Lower leg skin (tissue), 3 donors: ENCODE results near the gene DGKA.

Experiments
- POLR2A ChIP-seq, 2 donors: fragments of 450-650 bp; IDR thresholded peaks; one replicate each; pipeline ENCODE4 v1.6.1; 2016 to 2017; ENCODE audit warnings: antibody characterized with exemption in 2 of 2, mild to moderate bottlenecking in 1 of 2, moderate library complexity in 1 of 2
- TF ChIP-seq, protein P1 (sequence below), 3 donors: fragments of 450-650 bp; IDR thresholded peaks; one replicate each; pipeline ENCODE4 v1.5.1; 2016; ENCODE audit warnings: antibody characterized with exemption in 3 of 3, mild to moderate bottlenecking in 3 of 3, moderate library complexity in 2 of 3

DNA sequence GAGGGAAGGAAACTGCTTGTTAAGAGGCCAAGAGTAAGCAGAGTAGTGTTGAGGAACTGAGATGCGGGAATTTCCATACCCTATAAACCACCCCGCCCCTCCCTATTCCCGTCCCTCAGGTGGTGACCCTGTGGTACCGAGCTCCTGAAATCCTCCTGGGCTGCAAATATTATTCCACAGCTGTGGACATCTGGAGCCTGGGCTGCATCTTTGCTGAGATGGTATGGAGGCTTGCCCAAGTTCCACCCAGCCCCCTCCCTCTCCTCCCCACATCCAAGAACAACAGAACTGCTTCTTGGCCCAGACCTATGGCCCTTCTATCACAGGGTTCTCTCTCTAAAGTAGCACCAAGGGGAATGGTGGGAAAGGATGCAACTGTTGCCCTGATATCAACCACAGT lies 38.4 kb downstream of the DGKA start:
- TF ChIP-seq, protein P1, sequence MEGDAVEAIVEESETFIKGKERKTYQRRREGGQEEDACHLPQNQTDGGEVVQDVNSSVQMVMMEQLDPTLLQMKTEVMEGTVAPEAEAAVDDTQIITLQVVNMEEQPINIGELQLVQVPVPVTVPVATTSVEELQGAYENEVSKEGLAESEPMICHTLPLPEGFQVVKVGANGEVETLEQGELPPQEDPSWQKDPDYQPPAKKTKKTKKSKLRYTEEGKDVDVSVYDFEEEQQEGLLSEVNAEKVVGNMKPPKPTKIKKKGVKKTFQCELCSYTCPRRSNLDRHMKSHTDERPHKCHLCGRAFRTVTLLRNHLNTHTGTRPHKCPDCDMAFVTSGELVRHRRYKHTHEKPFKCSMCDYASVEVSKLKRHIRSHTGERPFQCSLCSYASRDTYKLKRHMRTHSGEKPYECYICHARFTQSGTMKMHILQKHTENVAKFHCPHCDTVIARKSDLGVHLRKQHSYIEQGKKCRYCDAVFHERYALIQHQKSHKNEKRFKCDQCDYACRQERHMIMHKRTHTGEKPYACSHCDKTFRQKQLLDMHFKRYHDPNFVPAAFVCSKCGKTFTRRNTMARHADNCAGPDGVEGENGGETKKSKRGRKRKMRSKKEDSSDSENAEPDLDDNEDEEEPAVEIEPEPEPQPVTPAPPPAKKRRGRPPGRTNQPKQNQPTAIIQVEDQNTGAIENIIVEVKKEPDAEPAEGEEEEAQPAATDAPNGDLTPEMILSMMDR (IDR thresholded peaks at IDR 0.05): no peak
- no peak for TF ChIP-seq POLR2A (IDR thresholded peaks at IDR 0.05)
